Measurements from ENCODE around the gene C2CD4D. TPM values are rescaled to one million over a fixed set of nuclear protein-coding genes. Genes with fewer than 3 reads are reported as not detected.

C2CD4D gene
- polyA plus RNA-seq, 1 experiment = not detected

DNA sequence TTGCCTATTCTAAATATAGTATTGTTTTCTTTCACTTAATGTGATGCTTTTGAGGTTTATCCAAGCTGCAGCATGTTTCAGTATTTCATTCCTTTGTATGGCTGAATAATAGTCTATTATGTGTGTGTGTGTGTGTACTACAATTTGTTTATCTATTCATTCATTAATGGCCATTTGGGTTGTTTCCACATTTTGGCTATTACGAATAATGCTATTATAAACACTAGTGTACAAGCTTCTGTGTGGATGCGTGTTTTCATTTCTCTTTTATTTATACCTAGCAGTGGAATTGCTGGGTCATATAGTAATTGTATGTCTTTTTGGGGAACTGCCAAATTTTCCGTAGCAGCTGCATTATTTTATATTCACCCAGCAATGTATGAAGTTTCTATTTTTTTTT is 28.9 kb upstream of the C2CD4D start:
- no peak overlapping the region for H3K4me3 ChIP-seq (ENCODE audit: low read depth, low read length)
- peaks cover 2% of the 10 kb centered on the region; the same call in 1 of the 2 replicates for H3K27me3 ChIP-seq (ENCODE audit: control insufficient read depth, insufficient read depth, low read length)
- TF ChIP-seq, protein P1, sequence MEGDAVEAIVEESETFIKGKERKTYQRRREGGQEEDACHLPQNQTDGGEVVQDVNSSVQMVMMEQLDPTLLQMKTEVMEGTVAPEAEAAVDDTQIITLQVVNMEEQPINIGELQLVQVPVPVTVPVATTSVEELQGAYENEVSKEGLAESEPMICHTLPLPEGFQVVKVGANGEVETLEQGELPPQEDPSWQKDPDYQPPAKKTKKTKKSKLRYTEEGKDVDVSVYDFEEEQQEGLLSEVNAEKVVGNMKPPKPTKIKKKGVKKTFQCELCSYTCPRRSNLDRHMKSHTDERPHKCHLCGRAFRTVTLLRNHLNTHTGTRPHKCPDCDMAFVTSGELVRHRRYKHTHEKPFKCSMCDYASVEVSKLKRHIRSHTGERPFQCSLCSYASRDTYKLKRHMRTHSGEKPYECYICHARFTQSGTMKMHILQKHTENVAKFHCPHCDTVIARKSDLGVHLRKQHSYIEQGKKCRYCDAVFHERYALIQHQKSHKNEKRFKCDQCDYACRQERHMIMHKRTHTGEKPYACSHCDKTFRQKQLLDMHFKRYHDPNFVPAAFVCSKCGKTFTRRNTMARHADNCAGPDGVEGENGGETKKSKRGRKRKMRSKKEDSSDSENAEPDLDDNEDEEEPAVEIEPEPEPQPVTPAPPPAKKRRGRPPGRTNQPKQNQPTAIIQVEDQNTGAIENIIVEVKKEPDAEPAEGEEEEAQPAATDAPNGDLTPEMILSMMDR (IDR thresholded peaks at IDR 0.05; ENCODE audit: insufficient read depth, low read depth, low read length) = no peak
- H3K36me3 ChIP-seq (ENCODE audit: control insufficient read depth, insufficient read depth, low read length) = peaks cover 1% of the 10 kb centered on the region; the same call in 1 of the 2 replicates
- ChIA-PET POLR2A (no interaction called here), CTCF (no interaction called here)
- no peak for DNase-seq (ENCODE audit: low read depth)

DNA sequence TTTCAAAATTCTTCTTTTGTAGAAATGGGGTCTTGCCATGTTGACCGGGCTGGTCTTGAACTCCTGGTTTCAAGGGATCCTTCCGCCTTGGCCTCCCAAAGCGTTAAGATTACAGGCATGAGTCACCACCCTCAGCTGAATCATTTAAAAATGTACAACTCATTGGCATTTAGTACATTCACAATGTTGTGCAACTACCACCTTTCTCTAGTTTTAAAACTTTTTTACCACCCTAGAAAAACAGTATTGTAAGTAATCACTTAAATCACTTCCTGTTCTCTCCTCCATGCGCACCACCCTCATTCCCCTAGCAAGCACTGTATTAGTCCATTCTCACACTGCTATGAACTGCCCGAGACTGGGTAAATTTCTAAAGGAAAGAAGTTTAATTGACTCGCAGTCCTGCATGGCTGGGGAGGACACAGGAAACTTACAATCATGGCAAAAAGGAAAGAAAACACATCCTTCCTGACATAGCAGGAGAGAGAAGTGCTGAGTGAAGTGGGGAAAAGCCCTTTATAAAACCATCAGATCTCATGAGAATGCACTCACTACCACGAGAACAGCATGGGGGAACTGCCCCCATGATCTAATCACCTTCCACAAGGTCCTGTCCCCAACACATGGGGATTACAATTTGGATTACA is 28.3 kb upstream of the C2CD4D start:
- no peak overlapping the region for H3K4me3 ChIP-seq (ENCODE audit: low read depth, low read length)
- ChIA-PET CTCF (interaction anchor here (1.0 kb wide), 1 partner anchor 11 kb away, joined by 4 read pairs; no protein-coding TSS in a partner anchor), POLR2A (no interaction called here)
- TF ChIP-seq, protein P1 (IDR thresholded peaks at IDR 0.05; ENCODE audit: insufficient read depth, low read depth, low read length) = no peak
- peaks cover 2% of the 10 kb centered on the region; the same call in 1 of the 2 replicates for H3K27me3 ChIP-seq (ENCODE audit: control insufficient read depth, insufficient read depth, low read length)
- H3K36me3 ChIP-seq (ENCODE audit: control insufficient read depth, insufficient read depth, low read length) = peaks cover 1% of the 10 kb centered on the region; the same call in 1 of the 2 replicates
- DNase-seq (ENCODE audit: low read depth) = no peak

DNA sequence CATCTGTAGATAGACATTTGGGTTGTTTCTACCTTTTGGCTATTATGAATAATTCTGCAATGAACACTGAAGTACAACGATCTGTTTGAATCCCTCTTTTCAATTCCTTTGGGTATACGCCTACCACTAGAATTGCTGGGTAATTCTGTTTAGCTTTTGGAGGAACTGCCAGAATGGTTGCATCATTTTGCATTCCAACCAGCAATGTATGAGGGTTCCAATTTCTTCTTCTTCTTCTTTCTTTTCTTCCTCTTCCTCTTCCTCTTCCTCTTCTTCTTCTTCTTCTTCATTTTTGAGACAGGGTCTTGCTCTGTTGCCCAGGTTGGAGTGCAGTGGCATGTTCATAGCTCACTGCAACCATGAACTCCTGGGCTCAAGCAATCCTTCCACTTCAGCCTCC is 27.7 kb upstream of the C2CD4D start:
- ChIA-PET POLR2A (no interaction called here), CTCF (interaction anchor here (1.0 kb wide), 1 partner anchor 12 kb away, joined by 4 read pairs; no protein-coding TSS in a partner anchor)
- DNase-seq (ENCODE audit: low read depth) = no peak
- no peaks in the 10 kb centered on the region for H3K36me3 ChIP-seq (ENCODE audit: control insufficient read depth, insufficient read depth, low read length)
- TF ChIP-seq, protein P1 (IDR thresholded peaks at IDR 0.05; ENCODE audit: insufficient read depth, low read depth, low read length) = no peak
- no peak overlapping the region for H3K4me3 ChIP-seq (ENCODE audit: low read depth, low read length)
- H3K27me3 ChIP-seq (ENCODE audit: control insufficient read depth, insufficient read depth, low read length) = peaks cover 7% of the 10 kb centered on the region; the same call in 1 of the 2 replicates

DNA sequence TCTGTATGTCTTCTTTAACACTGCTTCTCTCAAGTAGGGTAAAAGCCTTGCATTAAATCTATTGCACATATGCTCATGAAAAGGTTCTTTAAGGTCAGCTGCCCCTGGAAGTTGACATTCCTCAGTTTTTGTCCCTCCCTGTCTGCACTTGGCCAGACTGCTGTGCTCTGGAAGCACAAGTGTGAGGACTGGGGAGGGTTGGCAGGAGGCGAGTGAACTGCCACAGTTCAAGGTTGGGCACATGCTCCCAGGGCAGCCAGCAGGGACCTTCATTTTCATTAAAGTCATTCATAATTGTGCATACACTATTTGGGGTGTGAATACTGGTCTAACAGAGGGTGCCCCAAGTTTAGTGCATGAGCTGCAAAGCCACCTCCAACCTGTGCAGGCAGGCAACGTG is 24.8 kb upstream of the C2CD4D start:
- DNase-seq (ENCODE audit: low read depth) = no peak
- H3K27me3 ChIP-seq (ENCODE audit: control insufficient read depth, insufficient read depth, low read length) = peaks cover 9% of the 10 kb centered on the region
- ChIA-PET POLR2A (no interaction called here), CTCF (interaction anchor here (0.9 kb wide), 1 partner anchor 16 kb away, joined by 3 read pairs; no protein-coding TSS in a partner anchor)
- H3K36me3 ChIP-seq (ENCODE audit: control insufficient read depth, insufficient read depth, low read length) = no peaks in the 10 kb centered on the region
- TF ChIP-seq, protein P1 (IDR thresholded peaks at IDR 0.05; ENCODE audit: insufficient read depth, low read depth, low read length) = no peak
- H3K4me3 ChIP-seq (ENCODE audit: low read depth, low read length) = no peak overlapping the region

DNA sequence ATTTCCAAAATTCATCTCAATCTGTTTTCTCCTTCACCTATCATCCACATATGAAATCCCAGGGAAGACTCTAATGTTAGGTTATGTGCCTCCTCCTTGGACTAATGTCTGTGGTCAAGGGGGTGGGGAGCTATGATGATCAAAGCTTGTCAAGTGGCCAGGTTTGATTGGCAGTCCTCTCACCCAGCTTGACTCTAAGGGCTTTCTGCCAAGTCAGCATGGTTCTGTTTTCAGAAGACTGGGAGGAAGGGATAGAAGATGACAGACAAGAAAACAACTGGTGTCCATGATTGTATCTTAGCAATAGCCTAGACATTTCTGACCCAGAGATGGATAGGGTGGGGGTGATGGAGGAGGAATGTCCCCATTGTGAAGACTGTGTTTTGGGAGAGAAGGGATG is 23.0 kb upstream of the C2CD4D start:
- Histone ChIP-seq H3K4me3 (ENCODE audit: low read depth, low read length) (no peak overlapping the region), H3K27me3 (ENCODE audit: control insufficient read depth, insufficient read depth, low read length) (peaks cover 9% of the 10 kb centered on the region), H3K36me3 (ENCODE audit: control insufficient read depth, insufficient read depth, low read length) (no peaks in the 10 kb centered on the region)
- CTCF ChIA-PET = no interaction called here
- POLR2A ChIA-PET = no interaction called here
- no peak for DNase-seq (ENCODE audit: low read depth)
- TF ChIP-seq, protein P1 (IDR thresholded peaks at IDR 0.05; ENCODE audit: insufficient read depth, low read depth, low read length) = no peak
